Measurements from ENCODE around the gene PDK4.
"Not testable (repeated sequence)": the region's sequence is repeated elsewhere in the genome, so short reads cannot be mapped to it uniquely, and the experiment has no call there.

Gene PDK4

DNA sequence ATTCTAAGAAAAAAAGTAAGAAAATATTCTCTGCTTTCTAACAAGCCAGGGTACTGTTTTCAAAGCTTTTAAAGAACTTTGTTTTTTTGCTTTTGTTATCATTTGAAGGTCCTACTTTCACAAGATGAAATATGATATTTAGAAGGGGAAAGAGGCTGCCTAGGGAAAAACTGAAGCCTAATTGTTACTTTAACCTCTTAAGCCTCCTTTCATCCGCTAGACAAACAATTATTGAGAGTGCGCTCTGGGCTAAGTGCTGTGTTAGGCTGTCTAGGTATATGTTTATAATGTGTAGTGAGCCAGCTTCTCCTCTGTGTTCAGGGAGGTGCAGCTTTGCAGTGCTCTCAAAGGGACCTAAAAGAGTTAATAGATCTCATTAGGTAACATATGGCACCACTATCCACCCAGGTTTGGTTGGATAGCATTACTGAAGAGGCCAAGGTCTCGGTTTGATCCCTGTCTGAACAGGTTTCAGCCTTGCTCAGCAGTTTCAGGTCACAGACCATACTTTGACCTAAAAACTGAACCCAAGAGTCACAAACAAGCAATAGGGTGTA lies 17.9 kb downstream of the PDK4 start:
- no peak for FAIRE-seq
- no peak for DNase-seq (ENCODE audit: low spot score)

DNA sequence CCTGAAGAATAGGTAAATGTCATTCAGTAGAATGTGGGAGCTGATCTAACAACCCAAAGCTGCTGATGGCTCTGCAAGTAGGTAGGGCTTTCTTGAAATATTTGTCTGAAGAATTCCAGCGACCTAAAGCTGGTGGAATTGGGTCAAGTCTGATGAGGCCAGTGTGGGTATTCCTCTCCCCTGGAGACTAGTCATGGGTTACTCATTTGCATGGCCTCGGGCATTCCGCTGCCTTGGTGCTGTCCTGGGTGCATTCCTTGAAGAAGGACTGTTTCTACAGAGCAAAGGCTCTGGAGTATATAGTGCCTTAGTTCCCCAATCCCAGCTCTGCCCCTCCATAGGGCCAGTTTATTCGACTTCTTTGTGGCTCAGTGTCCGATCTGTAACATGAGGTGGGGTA lies 19.2 kb downstream of the PDK4 start:
- FAIRE-seq (no peak), DNase-seq (ENCODE audit: low spot score) (peak; percentile 37)

DNA sequence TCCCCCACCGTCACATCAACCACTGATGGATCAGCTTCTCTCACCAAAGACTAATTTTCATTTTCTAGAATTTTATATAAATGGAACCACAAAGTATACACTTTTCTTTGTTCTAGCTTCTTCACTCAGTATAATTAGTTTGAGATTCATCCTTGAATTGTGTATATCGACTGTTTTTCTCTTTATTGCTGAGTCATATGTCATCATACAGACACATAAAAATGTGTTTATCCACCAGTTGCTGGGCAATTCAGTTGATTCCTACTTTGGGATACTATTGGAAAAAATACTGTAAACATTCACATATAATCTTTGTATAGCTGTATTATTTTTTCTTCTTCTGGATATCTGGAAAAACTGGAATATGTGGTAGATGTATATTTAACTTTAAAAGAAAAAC lies 26.6 kb downstream of the PDK4 start:
- DNase-seq (ENCODE audit: low spot score) (no peak), FAIRE-seq (no peak)

DNA sequence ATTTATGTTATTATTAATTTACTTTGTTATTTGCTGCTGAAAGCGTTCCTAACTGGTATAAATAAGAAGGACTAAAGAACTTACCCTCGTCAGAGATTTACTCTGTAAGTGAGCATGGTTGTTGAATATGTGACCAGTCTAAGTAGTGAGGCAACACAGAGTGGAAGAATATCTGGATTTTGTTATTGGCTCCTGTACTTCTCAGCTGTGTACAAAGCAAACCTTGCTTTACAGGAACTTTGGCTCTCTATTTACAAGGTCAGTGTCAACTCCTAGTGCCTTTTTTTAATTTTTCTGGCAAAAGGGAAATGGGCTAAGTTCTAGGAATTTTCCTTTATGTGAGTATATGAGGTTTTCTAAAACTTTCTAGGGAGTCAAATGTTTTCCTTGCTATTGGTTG lies 35.6 kb downstream of the PDK4 start:
- DNase-seq (ENCODE audit: low spot score) (no peak), FAIRE-seq (no peak)

DNA sequence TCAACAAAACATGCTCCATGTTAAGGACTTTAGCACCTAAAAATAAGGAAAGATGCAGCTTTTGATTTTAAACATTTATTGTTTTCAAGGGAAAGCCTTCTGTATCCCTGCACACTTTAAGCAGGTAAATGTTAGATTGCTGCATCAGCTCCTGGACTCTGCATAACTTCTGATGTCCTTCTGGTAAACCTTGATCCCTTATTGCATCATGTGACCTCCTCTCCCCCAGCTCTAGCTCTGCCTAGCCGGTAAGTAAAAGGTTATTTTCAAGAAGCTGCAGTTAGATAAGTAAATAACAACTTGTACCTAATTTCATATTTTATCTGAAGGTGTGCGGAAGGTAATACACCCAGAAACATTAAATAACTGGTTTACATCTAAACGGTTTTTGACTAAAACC lies 37.5 kb downstream of the PDK4 start:
- DNase-seq (ENCODE audit: low spot score) (no peak), FAIRE-seq (no peak)

DNA sequence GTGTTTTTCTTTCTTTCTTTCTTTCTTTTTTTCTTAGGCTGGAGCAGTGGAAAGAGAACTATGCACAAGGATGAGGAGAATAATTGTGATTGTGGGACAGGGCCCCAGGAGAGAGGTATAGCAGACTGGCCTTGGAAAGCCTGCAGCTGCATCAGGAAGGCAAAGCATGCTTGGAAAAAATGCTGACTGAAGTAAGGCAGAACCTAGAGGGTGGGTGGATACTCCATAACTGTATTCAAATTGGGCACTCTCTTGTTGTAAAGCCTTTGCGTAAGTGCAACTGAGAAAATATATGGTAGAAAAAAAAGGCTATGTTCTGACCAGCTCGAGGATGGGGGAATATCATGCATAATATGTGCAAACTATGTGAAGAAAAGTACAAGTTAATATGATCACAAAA lies 39.5 kb downstream of the PDK4 start:
- FAIRE-seq (no peak), DNase-seq (ENCODE audit: low spot score) (no peak)

DNA sequence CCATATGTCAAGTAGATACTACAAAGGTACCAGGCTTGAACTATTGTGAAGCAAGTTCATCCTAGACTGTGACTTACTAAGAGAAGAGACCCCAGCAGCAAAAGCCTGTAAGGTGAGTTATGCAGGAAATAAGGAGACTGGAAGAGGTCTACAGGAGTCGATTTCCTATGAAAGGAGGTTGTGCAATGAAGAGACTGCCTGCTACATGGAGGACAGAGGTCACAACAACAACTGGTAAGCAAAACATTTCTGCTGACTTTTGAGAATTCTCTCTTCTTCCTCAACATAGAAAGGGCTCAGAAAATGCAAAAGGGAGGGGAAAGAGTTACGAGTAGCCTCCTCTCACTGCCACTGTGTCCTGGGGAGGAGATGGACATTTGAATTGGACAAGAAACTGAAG lies 42.4 kb downstream of the PDK4 start:
- DNase-seq (ENCODE audit: low spot score) (no peak), FAIRE-seq (no peak)

DNA sequence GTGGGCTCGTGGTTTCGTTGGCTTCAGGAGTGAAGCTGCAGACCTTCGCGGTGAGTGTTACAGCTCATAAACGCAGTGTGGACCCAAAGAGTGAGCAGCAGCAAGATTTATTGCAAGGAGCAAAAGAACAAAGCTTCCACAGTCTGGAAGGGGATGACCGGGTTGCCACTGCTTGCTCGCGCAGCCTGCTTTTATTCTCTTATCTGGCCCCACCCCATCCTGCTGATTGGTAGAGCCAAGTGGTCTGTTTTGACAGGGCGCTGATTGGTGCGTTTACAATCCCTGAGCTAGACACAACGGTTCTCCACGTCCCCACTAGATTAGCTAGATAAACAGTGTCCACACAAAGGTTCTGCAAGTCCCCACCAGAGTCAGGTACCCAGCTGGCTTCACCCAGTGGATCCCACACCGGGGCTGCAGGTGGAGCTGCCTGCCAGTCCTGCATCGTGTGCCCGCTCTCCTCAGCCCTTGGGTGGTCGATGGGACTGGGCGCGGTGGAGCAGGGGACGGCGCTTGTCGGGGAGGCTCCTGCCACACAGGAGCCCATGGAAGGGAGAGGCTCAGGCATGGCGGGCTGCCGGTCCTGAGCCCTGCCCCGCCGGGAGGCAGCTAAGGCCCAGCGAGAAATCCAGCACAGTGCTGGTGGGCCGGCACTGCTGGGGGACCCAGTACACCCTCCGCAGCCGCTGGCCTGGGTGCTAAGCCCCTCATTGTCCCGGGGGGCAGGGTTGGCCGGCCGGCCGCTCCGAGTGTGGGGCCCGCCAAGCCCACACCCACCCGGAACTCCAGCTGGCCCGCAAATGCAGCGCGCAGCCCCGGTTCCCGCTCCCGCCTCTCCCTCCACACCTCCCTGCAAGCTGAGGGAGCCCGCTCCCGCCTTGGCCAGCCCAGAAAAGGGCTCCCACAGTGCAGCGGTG lies 44.0 kb downstream of the PDK4 start:
- not testable (repeated sequence) for DNase-seq (ENCODE audit: low spot score); FAIRE-seq

DNA sequence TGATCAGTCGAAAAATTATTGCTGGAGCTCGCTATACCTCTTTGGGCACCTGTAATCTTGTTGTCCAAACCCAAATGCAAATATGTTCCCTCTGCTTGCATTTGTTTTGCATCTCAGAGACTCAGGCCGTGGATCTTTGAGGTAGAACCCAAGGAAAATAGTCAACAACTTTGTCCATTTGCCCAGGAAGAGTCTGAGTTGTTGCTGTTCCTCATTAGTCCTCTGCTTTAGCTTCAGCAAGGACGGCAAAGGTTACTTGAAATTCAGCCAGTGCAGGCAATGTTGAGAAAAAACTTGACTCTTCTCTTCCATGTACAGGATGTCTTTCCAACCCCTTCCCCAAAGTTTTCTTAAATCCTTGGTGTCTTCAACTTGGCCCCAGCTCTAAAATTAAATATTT lies 45.8 kb downstream of the PDK4 start:
- FAIRE-seq (no peak), DNase-seq (ENCODE audit: low spot score) (no peak)

DNA sequence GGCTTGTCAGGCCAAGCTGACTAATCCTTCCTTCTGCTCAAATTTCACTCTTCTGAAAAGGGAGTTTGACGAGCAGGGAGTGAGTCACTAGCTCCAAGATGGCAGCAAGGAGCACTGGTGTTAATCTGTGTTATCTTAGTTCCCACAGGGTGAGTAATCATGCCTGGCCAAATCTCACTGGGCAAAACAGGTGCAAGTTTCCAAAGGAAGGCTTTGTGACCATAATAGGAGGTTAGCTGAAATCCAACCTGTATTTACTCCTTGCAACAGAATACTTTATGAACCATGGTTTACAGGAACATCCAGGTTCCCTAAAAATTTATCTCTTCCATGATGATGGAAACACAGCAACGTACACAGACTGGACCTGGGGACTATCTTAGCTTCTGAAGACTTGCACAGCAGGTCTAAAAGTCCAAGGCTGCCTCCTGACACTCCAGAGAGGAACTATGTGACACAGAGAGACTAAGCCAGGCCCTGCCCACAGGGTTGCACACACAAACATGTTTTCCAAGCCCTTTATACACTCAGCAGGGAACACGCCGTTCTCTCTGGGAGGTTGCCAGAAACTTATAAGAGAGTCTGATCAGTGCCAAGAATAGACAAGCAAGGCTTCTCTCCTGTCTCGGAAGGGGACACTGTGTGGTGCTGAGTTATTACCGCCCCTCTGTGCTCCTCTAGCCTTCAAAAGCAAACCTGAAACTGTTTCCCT lies 46.3 kb downstream of the PDK4 start:
- DNase-seq (ENCODE audit: low spot score), result peak; percentile 90
- FAIRE-seq, result peak; percentile 93

DNA sequence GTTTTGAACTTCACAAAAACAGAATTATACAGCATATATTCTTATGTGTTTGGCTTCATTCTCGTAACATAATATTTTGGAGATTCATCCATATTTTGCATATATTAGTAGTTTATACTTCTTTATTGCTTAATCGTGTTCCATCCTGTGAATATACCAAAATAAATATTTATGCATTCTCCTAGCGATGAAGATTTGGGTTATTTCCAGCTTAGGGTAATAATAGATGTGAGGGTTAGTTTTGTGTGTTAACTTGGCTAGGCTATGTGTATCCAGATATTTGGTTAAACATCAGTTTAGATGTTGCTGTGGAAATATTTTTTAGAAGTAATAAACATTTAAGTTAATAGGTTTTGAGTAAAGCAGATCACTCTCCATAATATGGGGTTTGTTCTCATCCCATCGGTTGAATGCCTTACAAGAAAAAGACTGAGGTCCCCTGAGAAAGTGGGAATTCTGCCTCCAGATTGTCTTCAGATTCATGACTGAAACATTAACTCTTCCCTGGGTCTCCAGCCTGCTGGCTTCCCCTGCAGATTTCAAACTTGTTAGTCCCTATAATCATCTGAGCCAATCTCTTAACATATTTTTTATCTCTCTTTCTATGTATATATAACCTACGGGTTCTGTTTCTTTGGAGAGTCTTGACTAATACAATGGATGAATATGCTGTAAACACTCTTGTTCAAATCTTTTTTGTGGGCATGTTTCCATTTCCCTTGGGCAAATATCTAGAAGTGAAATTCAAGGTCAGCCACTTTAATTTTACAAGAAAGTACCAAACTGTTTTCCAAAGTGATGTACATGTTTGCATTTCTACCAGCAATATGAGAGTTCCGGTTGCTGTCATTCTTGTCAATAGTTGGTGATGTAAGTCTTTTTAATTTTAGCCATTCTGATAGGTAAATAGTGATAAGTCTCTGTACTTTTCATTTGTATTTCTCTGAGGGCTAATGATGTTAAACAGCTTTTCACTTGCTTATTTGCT lies 48.7 kb downstream of the PDK4 start:
- no peak for FAIRE-seq

DNA sequence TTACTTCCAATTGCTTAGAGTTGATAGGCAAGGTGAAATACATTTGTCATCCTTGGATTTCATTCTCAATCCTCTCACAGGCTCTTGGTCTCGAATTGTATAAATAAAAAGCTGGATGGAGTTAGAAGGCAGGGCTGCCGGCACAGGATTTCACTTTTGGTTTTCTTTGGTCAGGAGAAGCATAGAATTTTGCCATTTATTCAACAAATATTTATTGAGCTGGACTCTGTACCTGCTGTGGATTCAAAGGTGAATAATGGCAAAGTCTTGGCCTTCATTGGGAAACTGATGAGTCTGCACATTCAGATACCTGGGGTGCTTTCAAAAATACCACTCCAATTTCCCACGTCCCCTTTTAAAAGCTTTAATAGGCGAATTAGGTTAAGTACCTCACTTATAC lies 49.7 kb downstream of the PDK4 start:
- no peak for DNase-seq (ENCODE audit: low spot score)
- no peak for FAIRE-seq

More for the DNA sequence above, 48.7 kb downstream of the PDK4 start:
- DNase-seq (ENCODE audit: low spot score), result no peak

DNA sequence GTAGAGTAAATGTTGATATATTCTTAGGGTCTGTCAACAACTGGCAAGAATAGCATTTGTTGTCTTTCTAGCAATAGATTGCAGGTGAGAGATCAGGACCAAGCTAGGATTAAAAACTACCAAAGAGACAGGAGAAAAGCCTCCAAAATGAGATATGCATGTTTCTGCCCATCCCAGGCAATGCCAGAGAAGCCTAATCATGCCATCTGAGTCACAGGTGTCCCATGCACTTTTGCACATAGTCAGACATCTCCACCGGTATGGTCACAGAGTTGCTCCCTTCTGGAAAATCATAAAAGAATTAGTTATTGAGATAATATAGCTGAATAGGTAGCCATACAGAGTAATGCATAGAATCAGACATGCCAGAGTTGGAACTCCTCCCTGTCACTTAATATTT lies 50.6 kb downstream of the PDK4 start:
- no peak for FAIRE-seq
- no peak for DNase-seq (ENCODE audit: low spot score)

DNA sequence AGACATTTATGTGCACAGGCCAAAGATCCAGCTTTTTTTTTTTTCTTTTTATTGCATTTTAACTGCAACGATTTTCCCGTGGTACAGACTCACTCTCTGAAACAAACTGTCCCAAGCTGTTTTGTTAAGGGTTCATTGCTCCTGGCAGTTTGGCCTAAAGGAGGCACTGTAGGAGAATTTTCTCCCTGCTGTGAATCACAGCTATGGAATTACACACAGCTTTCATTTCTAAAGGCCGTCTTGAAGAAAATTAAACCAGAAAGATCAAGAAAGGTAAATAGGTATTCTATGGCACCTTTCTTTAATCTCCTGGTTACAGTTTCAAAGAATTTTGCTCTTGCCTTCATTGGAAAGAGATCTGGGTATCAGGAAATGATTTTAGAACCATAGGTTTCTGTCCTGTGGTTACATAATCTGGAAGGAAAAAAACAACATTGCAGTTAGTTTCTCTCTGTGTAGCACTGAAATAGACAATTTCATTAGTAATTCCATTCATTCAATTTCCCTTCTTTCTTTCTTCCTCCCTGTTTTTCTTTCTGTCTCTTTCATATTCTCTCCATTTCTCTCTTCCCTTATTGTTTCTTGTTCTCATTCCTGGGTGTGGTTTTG lies 51.2 kb downstream of the PDK4 start:
- DNase-seq (ENCODE audit: low spot score) (peak; percentile 51), FAIRE-seq (peak; percentile 78)

DNA sequence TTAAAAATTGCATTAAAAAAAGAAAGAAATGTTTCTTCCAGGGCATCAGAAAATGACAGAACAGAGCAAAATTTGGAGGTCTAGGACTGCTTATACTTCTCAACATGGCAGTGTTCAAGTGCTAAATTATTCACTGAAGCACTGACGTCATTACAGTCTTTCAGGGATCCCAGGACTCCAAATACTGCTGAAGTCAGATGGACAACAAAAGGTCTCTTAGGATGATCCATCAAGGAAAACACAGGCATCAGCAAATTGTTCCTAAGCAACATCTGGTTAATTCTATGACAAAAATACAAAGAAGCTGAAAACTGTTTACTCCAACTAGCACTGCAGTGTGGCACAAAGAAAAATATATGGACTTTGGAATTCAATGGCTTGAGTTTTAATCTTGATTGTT lies 52.1 kb downstream of the PDK4 start:
- no peak for FAIRE-seq
- no peak for DNase-seq (ENCODE audit: low spot score)

DNA sequence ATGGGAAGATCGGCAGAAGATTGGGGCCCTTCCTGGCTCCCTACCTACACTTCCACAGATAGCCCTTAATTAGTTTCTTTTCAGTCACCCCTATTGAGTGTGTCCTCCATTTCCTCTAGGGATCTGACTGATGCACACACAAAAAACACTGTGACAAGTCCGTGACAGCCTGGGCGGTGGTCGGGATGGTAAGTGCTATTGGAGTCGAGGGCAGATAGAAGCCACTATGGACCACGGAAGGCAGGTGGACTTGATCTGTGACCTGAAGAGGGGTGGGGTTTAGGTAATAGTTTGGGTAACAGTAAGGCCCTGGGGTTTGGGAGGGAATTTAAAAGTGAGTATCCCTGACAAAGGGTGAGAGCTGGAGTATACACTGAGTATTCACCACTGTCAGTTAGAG lies 53.0 kb downstream of the PDK4 start:
- DNase-seq (ENCODE audit: low spot score) (no peak), FAIRE-seq (no peak)

DNA sequence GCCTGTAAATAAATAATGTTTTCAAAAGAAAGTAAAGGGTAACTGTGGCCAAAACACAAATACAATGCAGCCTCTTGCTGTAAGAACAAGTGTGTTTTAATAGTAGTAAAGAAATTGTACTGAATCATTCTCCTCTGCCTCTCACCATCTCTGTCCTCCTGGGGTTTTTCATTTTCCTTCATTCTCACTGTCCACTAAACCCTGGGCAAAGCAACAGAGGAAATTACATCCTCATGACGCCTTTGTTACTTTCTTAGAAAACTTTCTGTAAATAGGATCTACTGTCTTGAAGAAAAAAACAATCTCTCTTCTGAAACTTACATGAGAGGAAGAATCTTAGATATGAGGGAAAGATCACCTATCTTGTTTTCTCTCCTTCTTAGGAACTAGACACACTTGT lies 56.0 kb downstream of the PDK4 start:
- FAIRE-seq, result no peak
- DNase-seq (ENCODE audit: low spot score), result no peak

DNA sequence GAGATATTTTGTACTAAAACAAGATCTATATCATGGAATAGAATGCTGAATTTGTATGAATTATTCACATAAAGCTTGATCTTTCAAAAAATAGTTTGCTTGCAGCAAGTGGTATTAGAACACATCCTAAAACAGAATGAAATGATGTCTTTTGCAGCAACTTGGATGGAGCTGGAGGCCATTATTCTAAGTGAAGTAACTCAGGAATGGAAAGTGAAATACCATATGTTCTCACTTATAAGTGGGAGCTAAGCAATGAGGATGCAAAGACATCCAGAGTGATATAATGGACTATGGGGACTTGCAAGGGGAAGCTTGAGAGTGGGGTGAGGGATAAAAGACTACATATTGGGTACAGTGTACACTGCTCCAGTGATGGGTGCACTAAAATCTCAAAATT lies 56.9 kb downstream of the PDK4 start:
- FAIRE-seq, result no peak

DNA sequence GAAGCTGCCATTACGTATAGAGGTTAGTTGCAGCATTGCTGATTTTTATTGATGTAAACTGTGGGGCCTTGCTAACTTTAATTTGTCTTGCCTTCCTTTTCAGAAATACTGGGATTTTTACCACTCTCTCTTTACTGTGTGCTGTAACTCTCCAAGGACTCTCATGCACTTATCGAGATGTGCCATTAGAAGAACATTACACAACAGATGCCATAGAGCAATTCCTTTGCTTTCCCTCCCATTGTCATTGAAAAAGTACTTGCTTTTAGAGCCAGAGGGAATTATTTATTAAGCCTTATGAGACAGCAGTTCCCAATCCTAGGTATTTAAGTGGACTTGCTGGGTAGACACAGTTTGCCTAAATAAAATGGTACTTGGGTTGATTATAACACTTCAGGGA lies 58.8 kb downstream of the PDK4 start:
- FAIRE-seq (no peak), DNase-seq (ENCODE audit: low spot score) (no peak)

More for the DNA sequence above, 56.9 kb downstream of the PDK4 start:
- DNase-seq (ENCODE audit: low spot score), result no peak

DNA sequence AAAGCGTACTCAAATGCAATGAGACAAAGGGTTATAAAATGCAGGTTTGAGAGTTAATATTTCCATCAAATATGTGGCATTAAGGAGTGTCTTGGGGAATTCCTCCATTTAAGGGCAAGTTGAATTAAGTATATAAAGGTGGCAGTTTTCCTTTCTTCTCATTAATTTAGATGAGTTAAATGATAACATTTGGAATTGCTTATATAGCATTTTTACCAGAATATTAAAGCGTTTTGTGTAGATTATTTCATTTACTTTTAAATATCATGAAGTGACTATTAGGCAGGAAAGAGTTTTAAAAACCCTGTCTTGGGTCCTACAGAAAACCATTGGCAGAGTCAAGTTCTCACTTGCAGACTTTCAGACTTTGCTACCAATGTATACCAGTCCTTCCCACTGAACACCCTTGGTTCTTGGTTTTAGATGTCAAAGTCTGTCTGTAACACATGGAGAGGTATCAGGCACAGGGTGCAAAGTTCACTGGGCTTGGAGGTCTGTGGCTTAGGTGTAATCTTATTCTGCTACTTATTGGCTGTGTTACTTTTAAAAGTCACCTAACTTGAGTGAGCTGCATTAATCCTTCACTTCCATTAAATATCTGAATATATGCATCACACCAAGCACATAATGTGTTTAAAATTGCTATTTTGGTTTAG lies 59.5 kb downstream of the PDK4 start:
- no peak for DNase-seq (ENCODE audit: low spot score)
- no peak for FAIRE-seq
